GM18951 (cell line): ENCODE results near the gene TMEM244.
"Not testable (repeated sequence)": the region's sequence is repeated elsewhere in the genome, so short reads cannot be mapped to it uniquely, and the experiment has no call there.

Experiments used
- POLR2A ChIP-seq: IDR thresholded peaks from 4 replicates; pipeline ENCODE4 v1.6.1; 2011; ENCODE audit warnings: mild to moderate bottlenecking; ENCODE audit not compliant: insufficient read length, insufficient read depth; ENCODE audit errors: extremely low read depth
- in situ Hi-C: fragments of 300-500 bp; cut with MboI; formaldehyde crosslinking; loops from one replicate; pipeline ENCODE4 v1.12.0; 2022; ENCODE audit warnings: low sequenced_read_pairs, mixed read lengths, inconsistent platforms; ENCODE audit not compliant: unreplicated experiment

TMEM244 gene

GRCh38 chr6:129859524-129859923 lies 1.6 kb downstream of the TMEM244 start:
- no peak for TF ChIP-seq POLR2A
- in situ Hi-C loops, result no loop called here

DNA sequence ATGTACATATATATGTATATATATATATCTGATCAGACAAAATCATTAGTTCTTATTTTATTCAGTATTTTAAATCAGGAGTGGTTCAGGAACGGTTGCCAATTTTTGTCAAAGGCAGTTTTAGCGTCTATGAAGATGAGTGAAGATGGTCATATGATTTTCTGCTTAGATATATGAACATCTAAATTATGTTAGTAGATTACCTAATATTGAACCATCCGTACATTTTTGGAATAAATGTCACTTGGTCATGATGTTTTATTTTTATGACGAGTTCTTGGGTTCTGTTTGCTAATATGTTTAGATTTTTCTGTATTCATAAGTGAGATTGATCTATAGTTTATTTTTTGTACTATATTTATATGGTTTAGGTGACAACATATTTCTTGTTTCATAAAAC lies 3.3 kb downstream of the TMEM244 start:
- in situ Hi-C loops, result no loop called here
- no peak for TF ChIP-seq POLR2A

GRCh38 chr6:129853996-129854711 lies 7.0 kb downstream of the TMEM244 start:
- in situ Hi-C loops, result no loop called here
- no peak for TF ChIP-seq POLR2A

DNA sequence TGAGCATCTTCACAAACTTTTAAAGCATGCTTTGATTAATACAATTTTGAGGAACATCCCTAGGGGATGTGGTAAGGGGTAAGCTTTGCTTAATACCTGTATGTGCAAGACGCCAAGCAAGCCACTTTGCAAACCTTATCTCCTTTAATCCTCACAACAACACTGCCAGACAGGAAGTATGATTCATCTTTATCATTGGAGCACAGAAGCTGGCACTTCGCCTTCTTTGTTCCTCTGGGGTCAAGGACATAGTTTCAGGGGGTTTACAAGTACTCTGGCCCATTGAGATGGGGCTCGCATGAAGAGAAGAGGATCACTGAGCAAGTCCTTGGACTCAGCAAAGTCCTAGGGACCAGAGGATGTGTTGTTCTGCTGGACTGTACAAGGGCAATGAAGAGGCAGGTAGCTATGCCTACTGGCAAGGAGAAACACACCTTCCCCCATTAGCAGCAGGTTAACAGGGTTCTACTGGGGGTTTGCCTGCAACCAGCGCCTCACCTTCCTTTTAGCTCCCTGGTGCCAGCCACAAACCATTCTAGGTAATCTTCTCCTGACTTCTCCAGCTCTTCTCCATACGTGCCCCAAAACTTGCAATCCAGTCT lies 8.8 kb downstream of the TMEM244 start:
- no peak for TF ChIP-seq POLR2A
- in situ Hi-C loops, result no loop called here

GRCh38 chr6:129849456-129849855 lies 11.7 kb downstream of the TMEM244 start:
- TF ChIP-seq POLR2A, result no peak

DNA sequence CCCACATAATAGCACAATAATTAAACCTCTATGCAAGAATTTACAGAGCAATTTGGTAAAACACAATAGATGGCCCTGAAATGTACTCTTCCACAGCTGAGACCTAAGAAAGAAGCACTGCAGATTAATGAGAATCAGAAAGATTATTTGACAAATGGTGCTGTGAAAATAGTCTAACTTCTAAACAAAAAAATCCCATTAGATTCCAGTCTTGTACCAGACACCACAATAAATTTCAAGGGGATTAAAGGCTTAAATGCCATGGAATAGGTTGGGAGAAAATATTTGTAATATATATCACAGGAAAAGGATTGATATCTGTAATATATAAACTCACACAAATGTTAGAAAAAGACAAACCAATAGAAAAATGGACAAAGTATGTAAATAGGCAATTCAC lies 14.4 kb downstream of the TMEM244 start:
- TF ChIP-seq POLR2A, result no peak
- in situ Hi-C loops, result no loop called here

More at GRCh38 chr6:129849456-129849855, 11.7 kb downstream of the TMEM244 start:
- in situ Hi-C loops, result no loop called here

DNA sequence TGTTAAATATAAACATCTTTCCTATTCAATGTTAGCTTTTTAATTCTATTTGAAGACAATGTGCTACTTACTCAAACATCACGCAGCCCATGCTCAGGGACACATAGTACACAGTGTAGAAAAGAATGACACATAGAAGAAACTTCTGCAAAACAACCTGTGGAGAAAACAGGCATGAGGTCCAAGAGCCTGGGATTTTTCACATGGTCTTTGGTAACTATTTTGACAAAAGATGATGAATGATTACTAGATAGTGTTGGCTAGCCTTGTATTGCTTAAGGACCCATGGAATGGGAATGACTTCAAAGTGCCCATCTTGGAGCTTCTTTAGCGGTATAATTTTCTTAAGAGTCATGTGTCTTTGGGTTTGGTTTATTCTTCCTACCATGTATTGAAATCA lies 15.4 kb downstream of the TMEM244 start:
- in situ Hi-C loops, result no loop called here

DNA sequence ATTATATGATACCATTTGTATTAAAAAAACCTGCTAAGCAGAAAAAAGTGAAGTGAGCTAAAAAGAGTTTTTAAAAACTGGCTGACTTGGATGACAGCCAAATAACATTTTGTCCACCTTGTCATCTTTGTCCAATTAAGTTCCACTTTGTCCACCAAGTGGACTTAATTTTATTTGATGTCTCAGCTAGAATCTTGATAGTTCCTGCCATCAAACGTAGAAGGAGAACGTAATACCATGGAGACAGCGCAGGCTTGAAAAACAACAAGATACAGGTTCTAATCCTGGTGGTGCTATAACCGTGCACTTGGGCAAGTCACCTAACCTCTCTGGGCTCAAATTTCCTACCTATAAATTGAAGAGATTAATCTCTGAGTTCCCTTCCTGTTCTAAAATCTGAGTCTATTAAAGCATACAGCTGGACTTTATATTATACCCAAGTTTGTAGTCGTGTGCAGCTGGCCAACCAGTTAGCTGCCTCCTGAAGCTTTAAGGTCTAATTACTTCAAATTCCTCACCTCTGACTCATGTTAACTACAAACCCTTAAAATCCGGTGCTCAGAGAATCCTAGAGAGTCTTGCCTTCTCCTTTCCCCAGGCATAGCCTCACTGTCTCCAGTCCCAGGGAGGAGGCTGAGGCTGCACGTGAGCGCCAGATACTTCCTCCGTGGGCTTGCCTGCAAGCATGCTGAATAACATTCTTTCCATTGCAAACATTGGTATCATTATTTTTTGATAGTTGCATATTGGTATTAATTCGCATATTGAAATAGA lies 16.8 kb downstream of the TMEM244 start:
- TF ChIP-seq POLR2A, result no peak
- in situ Hi-C loops, result no loop called here

More for the DNA sequence above, 15.4 kb downstream of the TMEM244 start:
- TF ChIP-seq POLR2A, result no peak

- in situ Hi-C loops, result no loop called here
- TF ChIP-seq POLR2A, result no peak
These were observed 17.5 kb downstream of the TMEM244 start for GRCh38 chr6:129843573-129843972.

GRCh38 chr6:129842881-129843409 lies 18.2 kb downstream of the TMEM244 start:
- in situ Hi-C loops, result no loop called here
- no peak for TF ChIP-seq POLR2A

GRCh38 chr6:129842137-129842536 lies 19.0 kb downstream of the TMEM244 start:
- TF ChIP-seq POLR2A, result no peak
- in situ Hi-C loops, result no loop called here

DNA sequence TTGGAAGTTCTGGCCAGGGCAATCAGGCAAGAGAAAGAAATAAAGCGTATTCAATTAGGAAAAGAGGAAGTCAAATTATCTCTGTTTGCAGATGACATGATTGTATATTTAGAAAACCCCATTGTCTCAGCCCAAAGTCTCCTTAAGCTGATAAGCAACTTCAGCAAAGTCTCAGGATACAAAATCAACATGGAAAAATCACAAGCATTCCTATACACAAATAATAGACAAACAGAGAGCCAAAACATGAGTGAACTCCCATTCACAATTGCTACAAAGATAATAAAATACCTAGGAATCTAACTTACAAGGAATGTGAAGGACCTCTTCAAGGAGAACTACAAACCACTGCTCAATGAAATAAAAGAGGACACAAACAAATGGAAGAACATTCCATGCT lies 21.6 kb downstream of the TMEM244 start:
- in situ Hi-C loops, result not testable (repeated sequence)

GRCh38 chr6:129835691-129836090 lies 25.4 kb downstream of the TMEM244 start:
- in situ Hi-C loops, result no loop called here
- no peak for TF ChIP-seq POLR2A
